B cell (primary cell): ENCODE measurements around the gene CHST3. TPM values are rescaled to one million over a fixed set of nuclear protein-coding genes. Genes with fewer than 3 reads are reported as not detected.

Source experiments
- ATAC-seq: fragments of 200-7000 bp; cut with Tn5 transposase; one replicate; pipeline ENCODE4 v1.10.0; 2021; ENCODE audit warnings: low read depth, mild to moderate bottlenecking, moderate number of reproducible peaks, moderate library complexity
- CTCF ChIA-PET: fragments of 350-600 bp; sonication (Branson Sonifier 250); formaldehyde crosslinking; loops from one replicate; lab custom pipeline; 2021; ENCODE audit warnings: antibody characterized with exemption, inconsistent platforms; lab: Charles Lee
- POLR2A ChIA-PET: fragments of 350-600 bp; sonication (Branson Sonifier 250); formaldehyde crosslinking; loops from one replicate; lab custom pipeline; 2021; ENCODE audit warnings: antibody characterized with exemption; lab: Charles Lee
- DNase-seq: peaks from one replicate; pipeline ENCODE4 v3.0.0; 2013
- H2AFZ ChIP-seq: 2 replicates; pipeline ENCODE4 v1.6.1; 2012; ENCODE audit warnings: mild to moderate bottlenecking, low read depth, low read length; ENCODE audit not compliant: insufficient read depth, poor library complexity, severe bottlenecking
- H3K27ac ChIP-seq, 2 donors: 1 replicate in 1 of 2; 2 replicates in 1 of 2; pipeline ENCODE4 v1.5.1; 2012 to 2013; ENCODE audit warnings: low read length in 2 of 2, mild to moderate bottlenecking in 2 of 2, moderate library complexity in 1 of 2
- H3K27me3 ChIP-seq, 4 experiments: fragments of 200-600 bp in 1 of 4; sonication (generic) in 1 of 4; replicated peaks in 1 of 4; 1 replicate in 2 of 4; 2 replicates in 2 of 4; pipeline versions ENCODE4 v1.6.1 to v1.7.0; 2013 to 2016; ENCODE audit warnings: low read length in 3 of 4, mild to moderate bottlenecking in 2 of 4, mixed read lengths in 1 of 4, moderate library complexity in 1 of 4; ENCODE audit not compliant: insufficient read depth in 4 of 4, control insufficient read depth in 3 of 4; ENCODE audit errors: control extremely low read depth in 1 of 4
- H3K36me3 ChIP-seq, 2 experiments: replicated peaks in 1 of 2; 1 replicate in 1 of 2; 2 replicates in 1 of 2; pipeline versions ENCODE4 v1.6.1 to v1.7.1; 2013; ENCODE audit warnings: low read length in 1 of 2; ENCODE audit not compliant: insufficient read depth in 2 of 2, control insufficient read depth in 1 of 2; ENCODE audit errors: control extremely low read depth in 1 of 2, extremely low read depth in 1 of 2
- H3K4me1 ChIP-seq, 2 donors: fragments of 200-600 bp in 1 of 2; sonication (generic) in 1 of 2; 1 replicate in 1 of 2; 2 replicates in 1 of 2; pipeline versions ENCODE4 v1.5.1 to v1.6.1; 2013 to 2017; ENCODE audit warnings: low read length in 2 of 2; ENCODE audit not compliant: control insufficient read depth in 2 of 2, insufficient read depth in 2 of 2
- H3K4me2 ChIP-seq: replicated peaks from 2 replicates; pipeline ENCODE3; 2012; ENCODE audit warnings: mild to moderate bottlenecking, low read depth, low read length; ENCODE audit not compliant: poor library complexity, severe bottlenecking
- H3K4me3 ChIP-seq, 5 experiments: fragments of 200-600 bp in 1 of 5; sonication (generic) in 1 of 5; 1 replicate in 3 of 5; 2 replicates in 2 of 5; pipeline versions ENCODE4 v1.5.1 to v1.7.0; 2011 to 2016; ENCODE audit warnings: low read length in 4 of 5, mild to moderate bottlenecking in 4 of 5, low read depth in 2 of 5, control low read depth in 1 of 5, moderate library complexity in 1 of 5; ENCODE audit not compliant: insufficient read depth in 1 of 5; ENCODE audit errors: control extremely low read depth in 1 of 5, extremely low read depth in 1 of 5
- H3K79me2 ChIP-seq: fragments of 200-600 bp; sonication (generic); one replicate; pipeline ENCODE4 v1.6.0; 2016; ENCODE audit warnings: low read length; ENCODE audit not compliant: control insufficient read depth, insufficient read depth
- H3K9ac ChIP-seq: fragments of 200-600 bp; sonication (generic); 2 replicates; pipeline ENCODE4 v1.6.1; 2017; ENCODE audit warnings: mild to moderate bottlenecking, low read length, moderate library complexity
- H3K9me3 ChIP-seq, 3 donors: one replicate each; pipeline versions ENCODE4 v1.6.1 to v1.7.1; 2013; ENCODE audit warnings: low read length in 2 of 3; ENCODE audit not compliant: control insufficient read depth in 2 of 3, insufficient read depth in 1 of 3; ENCODE audit errors: control extremely low read depth in 1 of 3
- H4K20me1 ChIP-seq: 2 replicates; pipeline ENCODE4 v1.6.0; 2012; ENCODE audit warnings: mild to moderate bottlenecking, low read length; ENCODE audit not compliant: insufficient read depth, control insufficient read depth, poor library complexity, severe bottlenecking
- H3K27ac Mint-ChIP-seq: one replicate; pipeline ENCODE4 v1.8.0; 2021; ENCODE audit warnings: mixed read lengths
- H3K27me3 Mint-ChIP-seq: one replicate; pipeline ENCODE4 v1.8.0; 2021; ENCODE audit warnings: mixed read lengths
- H3K4me1 Mint-ChIP-seq: one replicate; pipeline ENCODE4 v1.8.0; 2021; ENCODE audit warnings: mixed read lengths
- H3K4me3 Mint-ChIP-seq: one replicate; pipeline ENCODE4 v1.8.0; 2021; ENCODE audit warnings: mixed read lengths
- H3K9me3 Mint-ChIP-seq: one replicate; pipeline ENCODE4 v1.8.0; 2022; ENCODE audit warnings: mixed read lengths; ENCODE audit not compliant: insufficient read depth
- CTCF ChIP-seq: fragments of 200-600 bp; IDR thresholded peaks from one replicate; pipeline ENCODE4 v1.8.0; 2022; ENCODE audit warnings: antibody characterized with exemption, mild to moderate bottlenecking
- EZH2 ChIP-seq: IDR thresholded peaks from 2 replicates; pipeline ENCODE4 v1.6.1; 2012; ENCODE audit warnings: borderline replicate concordance, low read depth, mild to moderate bottlenecking, moderate library complexity, low read length; ENCODE audit not compliant: insufficient read depth, poor library complexity, severe bottlenecking
- WGBS: methylation state at CpG from one replicate; pipeline ENCODE4 v1.1.5; 2013; ENCODE audit warnings: missing lambda C conversion rate; ENCODE audit not compliant: insufficient coverage; 5-methylcytosine and 5-hydroxymethylcytosine counted together
- intact Hi-C: fragments of 100-400 bp; cut with micrococcal nuclease; formaldehyde crosslinking; loops from one replicate; pipeline ENCODE4 v1.10.0; 2022
- polyA plus RNA-seq: library from polyadenylated mRNA; depleted of rRNA; stranded (reverse); fragments of >200 nt; gene quantifications from 2 replicates; pipeline ENCODE4 v1.2.3, GENCODE V29; 2012
- total RNA-seq, 2 donors: library from RNA; stranded (reverse); fragments of 120-200 nt in 1 of 2; gene quantifications; 1 replicate in 1 of 2; 2 replicates in 1 of 2; pipeline versions ENCODE4 v1.2.3 to v1.2.4, GENCODE V29; 2013 to 2022

Gene CHST3
- total and polyA plus RNA-seq, 2 donors (not counting 1 experiment from before 2014, with no cell fraction given), result 0.01 TPM; not detected in 1

- Histone ChIP-seq H3K9me3 (no peaks in the 10 kb centered on the region), H3K27me3 (no peaks in the 10 kb centered on the region), H3K4me3 (no peak overlapping the region), H3K4me1 (no peaks in the 10 kb centered on the region), H3K79me2 (no peaks in the 10 kb centered on the region), H3K36me3 (no peaks in the 10 kb centered on the region), H3K27ac (no peak overlapping the region), H3K4me2 (no peak overlapping the region), H3K9ac (no peak overlapping the region), H2AFZ (peak overlapping the region; percentile 38), H4K20me1 (no peaks in the 10 kb centered on the region)
- CTCF ChIA-PET, result interaction anchor here (0.6 kb wide), 1 partner anchor 28 kb away, joined by 3 read pairs; no protein-coding TSS in a partner anchor
- H3K27ac Mint-ChIP-seq, result no peak overlapping the region
- DNase-seq (no peak), ATAC-seq (no peak)
- no peak overlapping the region for H3K4me3 Mint-ChIP-seq
- POLR2A ChIA-PET, result no interaction called here
- whole genome bisulfite sequencing, result 62% methylated on average over 4 of the region's 9 CpGs
- peaks cover 3% of the 10 kb centered on the region for H3K9me3 Mint-ChIP-seq
- peaks cover 4% of the 10 kb centered on the region for H3K4me1 Mint-ChIP-seq
- TF ChIP-seq CTCF, result no peak
- TF ChIP-seq EZH2, result no peak
- peaks cover 7% of the 10 kb centered on the region for H3K27me3 Mint-ChIP-seq
- intact Hi-C loops, result no loop called here
These were observed 57.0 kb downstream of the CHST3 start for GRCh38 chr10:72020914-72021809.

GRCh38 chr10:72022228-72022627 is 58.0 kb downstream of the CHST3 start:
- intact Hi-C loops, result no loop called here
- no peak for ATAC-seq
- Mint-ChIP-seq H3K4me1 (peaks cover 4% of the 10 kb centered on the region), H3K27ac (no peak overlapping the region), H3K4me3 (no peak overlapping the region), H3K9me3 (peaks cover 3% of the 10 kb centered on the region), H3K27me3 (peaks cover 10% of the 10 kb centered on the region)
- Histone ChIP-seq H2AFZ (no peak overlapping the region), H3K27me3 (no peaks in the 10 kb centered on the region), H3K9ac (no peak overlapping the region), H3K9me3 (no peaks in the 10 kb centered on the region), H3K4me1 (no peaks in the 10 kb centered on the region), H3K27ac (no peak overlapping the region), H3K4me3 (no peak overlapping the region), H3K79me2 (no peaks in the 10 kb centered on the region), H3K36me3 (no peaks in the 10 kb centered on the region), H4K20me1 (no peaks in the 10 kb centered on the region), H3K4me2 (no peak overlapping the region)
- DNase-seq, result no peak
- POLR2A ChIA-PET, result no interaction called here
- CTCF ChIA-PET, result interaction anchor here (0.6 kb wide), 1 partner anchor 27 kb away, joined by 3 read pairs; no protein-coding TSS in a partner anchor
- WGBS, result 94% methylated on average over 4 of the region's 6 CpGs
- TF ChIP-seq EZH2 (no peak), CTCF (no peak)
